Uterus (tissue), 4 donors: ENCODE results near the gene MAPK8IP1. TPM values are rescaled to one million over a fixed set of nuclear protein-coding genes. Genes with fewer than 3 reads are reported as not detected.
A peak's percentile ranks its signal among the peaks of the same experiment; 100 is the strongest.
"Not testable (repeated sequence)": the region's sequence is repeated elsewhere in the genome, so short reads cannot be mapped to it uniquely, and the experiment has no call there.

Experiments used
- DNase-seq, 2 donors: peaks; one replicate each; pipeline ENCODE4 v3.0.0-alpha.2; 2019 to 2020
- H3K27ac ChIP-seq, 2 donors: fragments of 200-600 bp; sonication (generic); 1 replicate in 1 of 2; 2 replicates in 1 of 2; pipeline ENCODE4 v1.5.1; 2016 to 2018
- H3K27me3 ChIP-seq, 2 donors: fragments of 200-600 bp; sonication (generic); one replicate each; pipeline ENCODE4 v1.5.1; 2018 to 2019; ENCODE audit warnings: control low read depth in 1 of 2
- H3K36me3 ChIP-seq, 2 donors: fragments of 200-600 bp; sonication (generic); one replicate each; pipeline ENCODE4 v1.5.1; 2019; ENCODE audit warnings: control low read depth in 1 of 2
- H3K4me1 ChIP-seq, 2 donors: fragments of 200-600 bp; sonication (generic); one replicate each; pipeline ENCODE4 v1.5.1; 2018 to 2019; ENCODE audit warnings: control low read depth in 1 of 2
- H3K4me3 ChIP-seq, 2 donors: fragments of 200-600 bp; sonication (generic); 1 replicate in 1 of 2; 2 replicates in 1 of 2; pipeline ENCODE4 v1.5.1; 2018 to 2019; ENCODE audit warnings: mild to moderate bottlenecking in 1 of 2
- H3K9me3 ChIP-seq, 2 donors: fragments of 200-600 bp; sonication (generic); one replicate each; pipeline ENCODE4 v1.5.1; 2019; ENCODE audit warnings: control low read depth in 1 of 2
- POLR2A ChIP-seq, 2 donors: fragments of 450-650 bp; IDR thresholded peaks; one replicate each; pipeline ENCODE4 v1.6.1; 2016; ENCODE audit warnings: antibody characterized with exemption in 2 of 2, mild to moderate bottlenecking in 1 of 2, moderate library complexity in 1 of 2
- intact Hi-C: fragments of 100-400 bp; cut with DNase I; formaldehyde crosslinking; loops from one replicate; pipeline ENCODE4 v1.15.1; 2023; ENCODE audit warnings: low total_unique reads
- total RNA-seq, 4 donors: library from RNA; depleted of rRNA in 3 of 4; stranded (reverse); fragments of >200 nt in 3 of 4; gene quantifications; one replicate each; pipeline versions ENCODE4 v1.1.0 to v1.2.4, GENCODE V29; 2014 to 2023
- TF ChIP-seq, protein P1 (sequence below), 4 experiments: fragments of 200-600 bp in 2 of 4; fragments of 450-650 bp in 2 of 4; sonication (generic) in 2 of 4; IDR thresholded peaks; one replicate each; pipeline ENCODE4 v1.5.1; 2016 to 2019; ENCODE audit warnings: antibody characterized with exemption in 4 of 4, mild to moderate bottlenecking in 2 of 4, moderate library complexity in 1 of 4
- donor health status: DM: yes; HTN: yes; CAD: no.

Gene MAPK8IP1
- total RNA-seq: 10 to 100 TPM in 3 of 4 donors, 1 to 10 TPM in 1; 2.1 to 29.9 (median 20.0) TPM

DNA sequence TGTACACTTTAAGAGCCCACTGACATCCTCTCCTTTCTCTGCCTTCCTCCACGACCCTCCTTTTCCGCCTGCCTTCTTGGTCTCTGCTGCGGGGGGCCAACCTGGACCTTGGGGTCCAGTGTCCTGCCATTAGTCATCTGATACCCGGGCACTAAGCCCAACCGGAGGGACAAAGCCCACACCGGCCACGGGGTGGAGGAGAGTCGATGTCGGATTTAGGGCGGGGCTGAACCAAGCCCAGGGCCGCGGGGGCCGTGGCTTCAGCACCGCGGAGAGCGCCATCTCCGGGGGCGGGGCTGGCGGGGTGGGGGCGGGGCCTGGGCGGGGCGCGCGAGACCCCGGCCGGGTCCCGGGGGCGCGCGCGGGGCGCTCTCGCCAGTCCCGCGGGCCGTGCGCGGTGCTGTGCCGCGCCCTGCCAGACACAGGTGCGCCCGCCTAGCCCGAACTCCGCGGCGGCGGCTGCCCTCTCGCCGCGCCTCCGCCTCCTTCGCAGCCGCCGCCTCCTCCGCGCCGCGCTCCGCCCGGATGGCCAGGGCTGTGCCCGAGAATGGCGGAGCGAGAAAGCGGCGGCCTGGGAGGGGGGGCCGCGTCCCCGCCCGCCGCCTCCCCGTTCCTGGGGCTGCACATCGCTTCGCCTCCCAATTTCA is at the start of gene MAPK8IP1:
MAPK8IP1 (plus strand) TSS at position 378 of the 647 bp plus-strand sequence; CDS start at position 548, 170 bp downstream.
- peak in 1 of 2 donors; percentile 55 for DNase-seq
- Histone ChIP-seq H3K4me1 (peaks cover 0 to 9% of the 10 kb centered on the region in 2 donors), H3K27me3 (no peaks in the 10 kb centered on the region), H3K4me3 (peak within 1 kb of the TSS; percentile 5 to 37), H3K36me3 (no peaks in the 10 kb centered on the region), H3K9me3 (no peaks in the 10 kb centered on the region), H3K27ac (no peak within 1 kb of the TSS)
- intact Hi-C loops: no loop called here
- peak in 1 of 2 donors; percentile 28 for TF ChIP-seq POLR2A (IDR thresholded peaks at IDR 0.05)
- TF ChIP-seq, protein P1, sequence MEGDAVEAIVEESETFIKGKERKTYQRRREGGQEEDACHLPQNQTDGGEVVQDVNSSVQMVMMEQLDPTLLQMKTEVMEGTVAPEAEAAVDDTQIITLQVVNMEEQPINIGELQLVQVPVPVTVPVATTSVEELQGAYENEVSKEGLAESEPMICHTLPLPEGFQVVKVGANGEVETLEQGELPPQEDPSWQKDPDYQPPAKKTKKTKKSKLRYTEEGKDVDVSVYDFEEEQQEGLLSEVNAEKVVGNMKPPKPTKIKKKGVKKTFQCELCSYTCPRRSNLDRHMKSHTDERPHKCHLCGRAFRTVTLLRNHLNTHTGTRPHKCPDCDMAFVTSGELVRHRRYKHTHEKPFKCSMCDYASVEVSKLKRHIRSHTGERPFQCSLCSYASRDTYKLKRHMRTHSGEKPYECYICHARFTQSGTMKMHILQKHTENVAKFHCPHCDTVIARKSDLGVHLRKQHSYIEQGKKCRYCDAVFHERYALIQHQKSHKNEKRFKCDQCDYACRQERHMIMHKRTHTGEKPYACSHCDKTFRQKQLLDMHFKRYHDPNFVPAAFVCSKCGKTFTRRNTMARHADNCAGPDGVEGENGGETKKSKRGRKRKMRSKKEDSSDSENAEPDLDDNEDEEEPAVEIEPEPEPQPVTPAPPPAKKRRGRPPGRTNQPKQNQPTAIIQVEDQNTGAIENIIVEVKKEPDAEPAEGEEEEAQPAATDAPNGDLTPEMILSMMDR (IDR thresholded peaks at IDR 0.05): no peak

DNA sequence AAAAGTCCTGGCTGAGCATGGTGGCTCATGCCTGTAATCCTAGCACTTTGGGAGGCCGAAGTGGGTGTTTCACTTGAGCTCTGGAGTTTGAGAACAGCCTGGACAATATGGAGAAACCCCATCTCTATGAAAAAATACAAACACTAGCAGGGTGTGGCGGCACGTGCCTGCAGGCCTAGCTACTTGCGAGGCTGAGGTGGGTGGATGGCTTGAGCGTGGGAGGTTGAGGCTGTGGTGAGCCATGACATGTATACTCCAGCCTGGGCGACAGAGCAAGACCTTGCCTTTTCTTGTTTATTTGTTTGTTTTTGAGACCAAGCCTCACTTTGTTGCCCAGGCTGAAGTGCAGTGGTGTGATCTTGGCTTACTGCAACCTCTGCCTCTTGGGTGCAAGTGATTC is 46.2 kb upstream of the MAPK8IP1 start:
- TF ChIP-seq, protein P1 (IDR thresholded peaks at IDR 0.05): no peak
- TF ChIP-seq POLR2A (IDR thresholded peaks at IDR 0.05): no peak
- Histone ChIP-seq H3K27me3 (no peaks in the 10 kb centered on the region), H3K36me3 (no peaks in the 10 kb centered on the region), H3K9me3 (no peaks in the 10 kb centered on the region), H3K4me3 (no peak overlapping the region), H3K27ac (no peak overlapping the region), H3K4me1 (no peaks in the 10 kb centered on the region)
- intact Hi-C loops: no loop called here
- no peak for DNase-seq

DNA sequence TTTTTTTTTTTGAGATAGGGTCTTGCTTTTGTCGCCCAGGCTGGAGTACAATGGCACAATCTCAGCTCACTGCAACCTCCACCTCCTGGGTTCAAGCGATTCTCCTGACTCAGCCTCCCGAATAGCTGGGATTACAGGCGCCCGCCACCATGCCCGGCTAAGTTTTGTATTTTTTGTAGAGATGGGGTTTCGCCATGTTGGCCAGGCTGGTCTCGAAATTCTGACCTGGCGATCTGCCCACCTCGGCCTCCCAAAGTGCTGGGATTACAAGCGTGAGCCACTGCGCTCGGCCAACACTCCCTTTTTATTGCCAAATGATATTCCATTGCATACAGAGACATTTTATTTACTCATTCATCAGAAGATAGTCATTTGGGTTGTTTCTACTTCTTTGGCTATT is 45.2 kb upstream of the MAPK8IP1 start:
- H3K4me1 ChIP-seq, DNase-seq, H3K27ac ChIP-seq, H3K9me3 ChIP-seq, H3K4me3 ChIP-seq, H3K36me3 ChIP-seq, H3K27me3 ChIP-seq, intact Hi-C loops: not testable (repeated sequence)

DNA sequence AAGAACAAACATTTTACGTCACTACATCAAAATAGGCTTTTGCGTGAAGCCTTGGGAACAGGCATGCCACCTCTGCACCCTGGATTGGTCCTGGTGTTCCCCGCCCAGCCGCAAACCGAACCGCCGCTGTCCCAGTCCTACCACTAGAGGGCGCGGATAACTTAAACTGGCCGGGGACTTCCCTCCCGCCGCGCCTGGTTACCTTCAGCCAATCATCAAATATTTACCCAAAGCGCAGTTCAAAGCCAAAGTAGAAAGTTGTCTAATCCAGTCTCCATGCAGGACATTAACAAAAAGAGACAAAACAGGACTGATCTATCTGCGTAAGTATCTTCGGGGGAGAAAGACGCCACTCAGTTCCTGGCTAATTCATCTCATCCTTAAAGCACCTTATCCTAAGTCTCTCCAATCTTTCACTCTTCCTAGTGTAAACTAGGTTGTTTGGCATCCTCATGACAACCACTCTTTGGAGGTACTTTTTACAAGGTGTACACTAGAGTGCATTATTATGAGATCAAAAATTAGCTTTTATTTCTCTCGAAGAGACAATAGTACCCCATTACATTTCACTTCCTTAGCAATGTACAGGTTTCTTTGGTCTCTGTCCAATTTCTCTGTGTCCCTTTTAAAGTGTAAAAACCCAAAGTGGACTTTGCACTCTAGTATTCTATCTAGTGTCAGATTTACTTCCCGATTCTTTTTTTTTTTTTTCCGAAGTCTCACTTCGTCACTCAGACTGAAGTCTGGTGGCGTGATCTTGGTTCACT is 42.1 kb upstream of the MAPK8IP1 start:
- peak; percentile 90 to 93 for DNase-seq
- H3K27ac ChIP-seq: peak overlapping the region; percentile 44 to 79
- H3K4me1 ChIP-seq: peaks cover 0 to 7% of the 10 kb centered on the region in 2 donors
- no peaks in the 10 kb centered on the region for H3K9me3 ChIP-seq
- H3K4me3 ChIP-seq: peak overlapping the region in 1 of 2 donors; percentile 23
- no peaks in the 10 kb centered on the region for H3K27me3 ChIP-seq
- intact Hi-C loops: no loop called here
- no peaks in the 10 kb centered on the region for H3K36me3 ChIP-seq
- TF ChIP-seq, protein P1 (IDR thresholded peaks at IDR 0.05): peak; percentile 80 to 94 (median 92)
- peak in 1 of 2 donors; percentile 31 for TF ChIP-seq POLR2A (IDR thresholded peaks at IDR 0.05)

DNA sequence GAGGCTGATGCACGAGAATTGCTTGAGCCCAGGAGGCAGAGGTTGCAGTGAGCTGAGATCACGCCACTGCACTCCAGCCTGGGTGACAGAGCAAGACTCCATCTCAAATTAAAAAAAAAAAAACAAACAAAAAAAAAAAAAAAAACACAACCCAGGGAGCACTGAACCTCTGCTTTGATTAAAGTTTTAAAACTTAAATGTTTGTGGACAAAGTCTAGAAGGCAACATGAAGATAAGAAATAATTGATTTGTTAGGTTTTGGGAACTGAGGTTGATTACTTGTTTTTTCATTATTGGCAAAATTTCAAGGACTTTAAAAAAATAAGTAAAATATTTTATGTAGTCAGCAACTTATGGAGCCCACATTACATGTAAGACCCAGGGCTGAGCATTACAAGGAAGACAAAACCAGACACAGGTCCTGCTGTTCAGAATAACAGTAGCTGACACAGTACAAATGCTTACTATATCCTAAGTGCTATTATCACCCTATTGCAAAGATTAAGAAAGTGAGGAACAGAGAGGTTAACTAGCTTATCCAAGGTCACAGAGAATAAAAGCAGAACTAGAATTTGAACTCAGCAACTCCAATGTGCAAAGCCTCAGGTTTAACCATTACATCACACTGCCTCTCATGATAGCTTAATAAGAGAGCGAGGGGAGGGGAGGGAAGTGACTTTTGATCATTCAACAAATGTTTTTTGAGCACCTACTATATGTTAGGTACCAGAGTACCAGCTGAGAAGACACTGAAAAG is 40.5 kb upstream of the MAPK8IP1 start:
- Histone ChIP-seq H3K4me3 (no peak overlapping the region), H3K27ac (peak overlapping the region in 1 of 2 donors; percentile 96), H3K9me3 (no peaks in the 10 kb centered on the region), H3K36me3 (no peaks in the 10 kb centered on the region), H3K27me3 (no peaks in the 10 kb centered on the region), H3K4me1 (peaks cover 0 to 7% of the 10 kb centered on the region in 2 donors)
- no peak for DNase-seq
- TF ChIP-seq POLR2A (IDR thresholded peaks at IDR 0.05): no peak
- TF ChIP-seq, protein P1 (IDR thresholded peaks at IDR 0.05): no peak
- intact Hi-C loops: loop anchor here (5.0 kb wide), 1 partner anchor 72 kb away; the partner anchor contains the start of gene PEX16
